ENCODE measurements around the gene HYDIN.

- no peak for TF ChIP-seq CTCF (IDR thresholded peaks at IDR 0.05)
- TF ChIP-seq PHF8 (IDR thresholded peaks at IDR 0.05; ENCODE audit: borderline replicate concordance, low read depth) = no peak
- TF ChIP-seq POLR2A (IDR thresholded peaks at IDR 0.05; ENCODE audit: low read length) = no peak
- no peak for TF ChIP-seq RAD21 (conservative IDR thresholded peaks at IDR 0.05 in 1 of 2, IDR thresholded peaks at IDR 0.05 in 1 of 2)
- no peak for TF ChIP-seq EP300 (IDR thresholded peaks at IDR 0.05)
- no peak for TF ChIP-seq CBX2 (IDR thresholded peaks at IDR 0.05; ENCODE audit: borderline replicate concordance, low read depth)
- TF ChIP-seq MAX (IDR thresholded peaks at IDR 0.05) = no peak
- no peak for TF ChIP-seq SMC3 (IDR thresholded peaks at IDR 0.05)
- TF ChIP-seq CHD4 (IDR thresholded peaks at IDR 0.05; ENCODE audit: borderline replicate concordance) = no peak
- no peak for TF ChIP-seq MYC (IDR thresholded peaks at IDR 0.05; ENCODE audit: borderline replicate concordance, low read length)
- no peak for TF ChIP-seq POLR2AphosphoS2 (conservative IDR thresholded peaks at IDR 0.05; ENCODE audit: low read length)
- no peak for TF ChIP-seq HDAC2 (IDR thresholded peaks at IDR 0.05)
- TF ChIP-seq MAZ (IDR thresholded peaks at IDR 0.05; ENCODE audit: borderline replicate concordance, low read depth, low read length) = no peak
Measured at GRCh38 chr16:70767377-70768202, 462.9 kb downstream of the HYDIN start.

Measured in A549 (cell line).